Skeletal muscle tissue (tissue), 4 donors: ENCODE results near the gene NAA10. TPM values are rescaled to one million over a fixed set of nuclear protein-coding genes. Genes with fewer than 3 reads are reported as not detected.

ENCODE experiments used
- H3K27ac ChIP-seq: one replicate; pipeline ENCODE4 v1.7.0; 2013; ENCODE audit warnings: mild to moderate bottlenecking, low read depth, low read length, inconsistent platforms
- H3K27me3 ChIP-seq, 3 donors: one replicate each; pipeline ENCODE4 v1.7.0; 2013; ENCODE audit warnings: low read length in 3 of 3; ENCODE audit not compliant: control insufficient read depth in 3 of 3, insufficient read depth in 3 of 3
- H3K36me3 ChIP-seq, 3 donors: one replicate each; pipeline ENCODE4 v1.7.0; 2013; ENCODE audit warnings: low read length in 3 of 3; ENCODE audit not compliant: control insufficient read depth in 3 of 3, insufficient read depth in 3 of 3
- H3K4me1 ChIP-seq, 3 donors: one replicate each; pipeline ENCODE4 v1.7.0; 2013; ENCODE audit warnings: low read length in 3 of 3, mild to moderate bottlenecking in 3 of 3; ENCODE audit not compliant: control insufficient read depth in 3 of 3, insufficient read depth in 3 of 3
- H3K4me3 ChIP-seq, 3 donors: one replicate each; pipeline ENCODE4 v1.7.0; 2013; ENCODE audit warnings: low read length in 3 of 3
- H3K9ac ChIP-seq, 3 donors: one replicate each; pipeline ENCODE4 v1.7.0; 2013; ENCODE audit warnings: low read length in 3 of 3, mild to moderate bottlenecking in 3 of 3, moderate library complexity in 2 of 3, low read depth in 1 of 3
- H3K9me3 ChIP-seq, 3 donors: one replicate each; pipeline ENCODE4 v1.7.0; 2013; ENCODE audit warnings: low read length in 3 of 3; ENCODE audit not compliant: control insufficient read depth in 3 of 3
- total RNA-seq: library from RNA; depleted of rRNA; stranded (reverse); fragments of >200 nt; gene quantifications from one replicate; pipeline ENCODE4 v1.2.3, GENCODE V29; 2014
- donor health status: Osteomylitis.

The NAA10 gene
- total RNA-seq, 1 donor from 2014 or later = 13.6 TPM

- Histone ChIP-seq H3K36me3 (no peaks in the 10 kb centered on the region), H3K9ac (no peak overlapping the region), H3K4me1 (no peaks in the 10 kb centered on the region), H3K4me3 (no peak overlapping the region), H3K27ac (no peak overlapping the region), H3K27me3 (peaks cover 0 to 8% (median 0%) of the 10 kb centered on the region in 3 donors), H3K9me3 (no peaks in the 10 kb centered on the region)
These were observed 21.6 kb downstream of the NAA10 start for GRCh38 chrX:153913211-153913610.

DNA sequence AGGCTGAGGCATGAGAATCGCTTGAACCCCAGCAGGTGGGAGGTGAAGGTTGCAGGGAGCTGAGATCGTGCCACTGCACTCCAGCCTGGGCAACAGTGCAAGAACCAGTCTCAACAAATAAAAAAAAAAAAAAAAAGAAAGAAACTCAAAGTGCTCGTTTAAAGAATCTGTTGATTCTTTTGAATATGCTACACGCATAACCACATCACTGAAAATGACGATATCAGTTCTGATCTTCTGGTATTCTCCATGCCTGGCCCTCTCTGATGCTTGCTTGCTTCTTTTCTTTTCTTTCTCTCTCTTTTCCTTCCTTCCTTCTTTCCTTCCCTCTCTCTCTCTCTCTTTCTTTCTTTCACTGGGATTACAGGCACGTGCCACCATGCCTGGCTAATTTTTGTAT is 23.0 kb downstream of the NAA10 start:
- H3K4me1 ChIP-seq = no peaks in the 10 kb centered on the region
- H3K27ac ChIP-seq = no peak overlapping the region
- H3K27me3 ChIP-seq = peaks cover 0 to 8% (median 0%) of the 10 kb centered on the region in 3 donors
- no peaks in the 10 kb centered on the region for H3K9me3 ChIP-seq
- H3K4me3 ChIP-seq = no peak overlapping the region
- no peaks in the 10 kb centered on the region for H3K36me3 ChIP-seq
- no peak overlapping the region for H3K9ac ChIP-seq

- no peak overlapping the region for H3K4me3 ChIP-seq
- H3K36me3 ChIP-seq = no peaks in the 10 kb centered on the region
- H3K9me3 ChIP-seq = no peaks in the 10 kb centered on the region
- H3K9ac ChIP-seq = no peak overlapping the region
- no peaks in the 10 kb centered on the region for H3K4me1 ChIP-seq
- no peak overlapping the region for H3K27ac ChIP-seq
- H3K27me3 ChIP-seq = peaks cover 0 to 9% (median 5%) of the 10 kb centered on the region in 3 donors
These were observed 24.4 kb downstream of the NAA10 start for GRCh38 chrX:153910446-153910845.

DNA sequence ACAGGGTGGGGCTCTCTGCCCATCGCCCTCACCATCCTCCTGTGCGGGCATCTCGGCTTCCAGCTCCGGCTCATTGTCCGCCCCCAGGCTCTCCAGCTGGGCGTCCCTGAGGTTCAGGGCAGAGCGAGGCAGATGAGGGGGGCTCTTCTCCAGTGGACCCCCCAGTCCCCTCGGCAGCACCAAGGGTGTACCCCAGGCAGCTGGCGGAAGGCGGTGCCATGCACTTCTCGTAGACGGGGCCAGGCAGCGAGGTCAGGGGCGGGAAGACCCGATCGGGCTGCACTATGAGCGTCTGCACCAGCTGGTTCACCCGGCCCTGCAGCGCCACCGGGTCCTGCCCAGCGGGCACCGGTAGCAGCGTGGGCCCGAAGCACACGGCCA is 24.9 kb downstream of the NAA10 start:
- Histone ChIP-seq H3K27me3 (peaks cover 0 to 10% (median 5%) of the 10 kb centered on the region in 3 donors), H3K4me3 (no peak overlapping the region), H3K9ac (no peak overlapping the region), H3K4me1 (no peaks in the 10 kb centered on the region), H3K9me3 (no peaks in the 10 kb centered on the region), H3K27ac (no peak overlapping the region), H3K36me3 (no peaks in the 10 kb centered on the region)

DNA sequence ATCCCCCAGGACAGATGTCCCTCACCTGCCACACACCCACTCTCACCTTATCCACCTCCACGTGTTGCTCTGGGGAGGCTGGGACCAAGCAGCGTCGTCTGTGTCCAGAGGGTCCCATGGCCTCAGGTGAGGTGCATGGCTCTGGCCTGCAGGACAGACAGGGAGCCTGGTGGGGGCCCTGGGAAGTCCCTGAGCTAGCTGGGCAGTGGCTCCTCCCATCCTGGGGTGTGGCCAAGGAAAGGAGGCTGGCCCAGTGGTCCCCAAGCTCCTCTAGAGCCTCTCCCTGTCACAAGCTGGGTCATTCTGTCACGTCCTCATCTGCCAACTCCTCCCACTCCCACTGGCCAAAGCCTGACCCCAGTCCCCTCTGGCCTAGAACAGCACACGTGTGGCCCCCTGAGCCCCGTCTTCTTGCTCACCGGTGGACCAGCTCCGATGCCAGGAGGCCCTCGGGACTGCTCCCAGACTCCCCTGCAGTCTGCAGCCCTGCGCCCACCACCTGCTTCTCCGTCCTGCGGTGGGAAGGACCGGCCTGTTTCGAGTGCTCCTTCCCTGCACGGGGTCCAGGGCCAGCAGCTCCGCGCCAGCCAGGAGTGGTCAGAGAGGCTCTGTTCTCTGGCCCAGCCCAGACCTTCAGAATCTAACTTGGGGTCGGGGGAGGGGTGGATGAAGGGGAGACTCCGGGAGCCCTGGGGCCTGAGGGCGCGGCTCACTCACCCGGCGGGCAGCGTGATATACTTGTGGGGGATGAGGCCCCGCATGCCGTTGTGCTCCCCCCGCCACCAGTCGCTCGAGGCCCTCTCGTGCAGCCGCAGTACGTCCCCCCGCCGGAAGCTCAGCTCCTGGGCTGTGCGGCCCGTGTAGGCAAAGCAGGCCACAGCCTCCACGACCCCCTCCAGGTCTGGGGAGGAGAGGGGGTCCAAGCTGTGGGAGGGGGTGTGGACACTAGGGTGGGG is 25.5 kb downstream of the NAA10 start:
- Histone ChIP-seq H3K4me1 (peaks cover 0 to under 1% (median 0%) of the 10 kb centered on the region in 3 donors), H3K9ac (no peak overlapping the region), H3K36me3 (no peaks in the 10 kb centered on the region), H3K4me3 (no peak overlapping the region), H3K27ac (no peak overlapping the region), H3K9me3 (no peaks in the 10 kb centered on the region), H3K27me3 (peaks cover 0 to 10% (median 5%) of the 10 kb centered on the region in 3 donors)

GRCh38 chrX:153908219-153908860 is 26.5 kb downstream of the NAA10 start:
- H3K4me1 ChIP-seq = peaks cover 0 to 7% (median 1%) of the 10 kb centered on the region in 3 donors
- no peak overlapping the region for H3K4me3 ChIP-seq
- H3K36me3 ChIP-seq = no peaks in the 10 kb centered on the region
- no peaks in the 10 kb centered on the region for H3K9me3 ChIP-seq
- peaks cover 0 to 10% (median 5%) of the 10 kb centered on the region in 3 donors for H3K27me3 ChIP-seq
- H3K27ac ChIP-seq = no peak overlapping the region
- no peak overlapping the region for H3K9ac ChIP-seq

GRCh38 chrX:153907456-153907855 is 27.4 kb downstream of the NAA10 start:
- H3K4me3 ChIP-seq = no peak overlapping the region
- no peaks in the 10 kb centered on the region for H3K9me3 ChIP-seq
- H3K9ac ChIP-seq = no peak overlapping the region
- H3K36me3 ChIP-seq = no peaks in the 10 kb centered on the region
- peaks cover 0 to 11% (median 10%) of the 10 kb centered on the region in 3 donors for H3K27me3 ChIP-seq
- H3K27ac ChIP-seq = no peak overlapping the region
- H3K4me1 ChIP-seq = peaks cover 0 to 14% (median 8%) of the 10 kb centered on the region in 3 donors

DNA sequence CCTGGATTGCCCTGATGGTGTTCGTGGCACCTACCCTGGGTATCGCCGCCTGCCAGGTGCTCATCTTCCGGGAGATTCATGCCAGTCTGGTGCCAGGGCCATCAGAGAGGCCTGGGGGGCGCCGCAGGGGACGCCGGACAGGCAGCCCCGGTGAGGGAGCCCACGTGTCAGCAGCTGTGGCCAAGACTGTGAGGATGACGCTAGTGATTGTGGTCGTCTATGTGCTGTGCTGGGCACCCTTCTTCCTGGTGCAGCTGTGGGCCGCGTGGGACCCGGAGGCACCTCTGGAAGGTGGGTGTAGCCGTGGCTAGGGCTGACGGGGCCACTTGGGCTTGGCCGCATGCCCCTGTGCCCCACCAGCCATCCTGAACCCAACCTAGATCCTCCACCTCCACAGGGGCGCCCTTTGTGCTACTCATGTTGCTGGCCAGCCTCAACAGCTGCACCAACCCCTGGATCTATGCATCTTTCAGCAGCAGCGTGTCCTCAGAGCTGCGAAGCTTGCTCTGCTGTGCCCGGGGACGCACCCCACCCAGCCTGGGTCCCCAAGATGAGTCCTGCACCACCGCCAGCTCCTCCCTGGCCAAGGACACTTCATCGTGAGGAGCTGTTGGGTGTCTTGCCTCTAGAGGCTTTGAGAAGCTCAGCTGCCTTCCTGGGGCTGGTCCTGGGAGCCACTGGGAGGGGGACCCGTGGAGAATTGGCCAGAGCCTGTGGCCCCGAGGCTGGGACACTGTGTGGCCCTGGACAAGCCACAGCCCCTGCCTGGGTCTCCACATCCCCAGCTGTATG is 28.5 kb downstream of the NAA10 start:
- Histone ChIP-seq H3K4me3 (no peak overlapping the region), H3K4me1 (peaks cover 5 to 19% (median 10%) of the 10 kb centered on the region in 3 donors), H3K27me3 (peaks cover 0 to 10% (median 9%) of the 10 kb centered on the region in 3 donors), H3K36me3 (no peaks in the 10 kb centered on the region), H3K9me3 (no peaks in the 10 kb centered on the region), H3K9ac (no peak overlapping the region), H3K27ac (no peak overlapping the region)

DNA sequence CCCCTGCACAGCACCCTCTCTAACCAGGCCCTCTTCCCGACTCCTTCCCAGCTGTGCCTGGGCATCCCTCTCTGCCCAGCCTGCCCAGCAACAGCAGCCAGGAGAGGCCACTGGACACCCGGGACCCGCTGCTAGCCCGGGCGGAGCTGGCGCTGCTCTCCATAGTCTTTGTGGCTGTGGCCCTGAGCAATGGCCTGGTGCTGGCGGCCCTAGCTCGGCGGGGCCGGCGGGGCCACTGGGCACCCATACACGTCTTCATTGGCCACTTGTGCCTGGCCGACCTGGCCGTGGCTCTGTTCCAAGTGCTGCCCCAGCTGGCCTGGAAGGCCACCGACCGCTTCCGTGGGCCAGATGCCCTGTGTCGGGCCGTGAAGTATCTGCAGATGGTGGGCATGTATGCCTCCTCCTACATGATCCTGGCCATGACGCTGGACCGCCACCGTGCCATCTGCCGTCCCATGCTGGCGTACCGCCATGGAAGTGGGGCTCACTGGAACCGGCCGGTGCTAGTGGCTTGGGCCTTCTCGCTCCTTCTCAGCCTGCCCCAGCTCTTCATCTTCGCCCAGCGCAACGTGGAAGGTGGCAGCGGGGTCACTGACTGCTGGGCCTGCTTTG is 29.2 kb downstream of the NAA10 start:
- Histone ChIP-seq H3K4me1 (peaks cover 7 to 21% (median 10%) of the 10 kb centered on the region in 3 donors), H3K27me3 (peaks cover 0 to 10% (median 6%) of the 10 kb centered on the region in 3 donors), H3K9ac (no peak overlapping the region), H3K27ac (no peak overlapping the region), H3K9me3 (no peaks in the 10 kb centered on the region), H3K4me3 (peak overlapping the region in 1 of 3 donors; percentile 22), H3K36me3 (no peaks in the 10 kb centered on the region)
